K562 (cell line): Measurements from ENCODE around the gene CREB3L1. TPM values are rescaled to one million over a fixed set of nuclear protein-coding genes. Genes with fewer than 3 reads are reported as not detected.

Source experiments
- ARID1B ChIP-seq: fragments of 450-650 bp; IDR thresholded peaks from 2 replicates; pipeline ENCODE4 v1.6.1; 2016; ENCODE audit warnings: antibody characterized with exemption, mild to moderate bottlenecking, inconsistent platforms
- EP400 ChIP-seq: fragments of 450-650 bp; IDR thresholded peaks from 2 replicates; pipeline ENCODE4 v1.6.1; 2017; ENCODE audit warnings: antibody characterized with exemption, mild to moderate bottlenecking, moderate library complexity
- GTF2F1 ChIP-seq: IDR thresholded peaks from 2 replicates; pipeline ENCODE4 v1.6.1; 2011; ENCODE audit warnings: low read depth, low read length, improper control_type of control experiment
- HDAC8 ChIP-seq: fragments of 450-650 bp; IDR thresholded peaks from 2 replicates; pipeline ENCODE4 v1.6.1; 2016; ENCODE audit warnings: mild to moderate bottlenecking, missing genetic modification characterization, moderate library complexity, missing compliant biosample characterization
- HNRNPUL1 ChIP-seq: fragments of 200-400 bp; formaldehyde crosslinking; IDR thresholded peaks from 2 replicates; pipeline ENCODE4 v1.6.1; 2017; ENCODE audit warnings: low read length
- NFRKB ChIP-seq: fragments of 450-650 bp; IDR thresholded peaks from 2 replicates; pipeline ENCODE4 v1.6.1; 2016; ENCODE audit warnings: low read depth
- NR4A1 ChIP-seq, 2 experiments: fragments of 250-450 bp in 1 of 2; fragments of 450-650 bp in 1 of 2; sonication (Bioruptor Pico) in 1 of 2; IDR thresholded peaks; 2 replicates each; pipeline versions ENCODE4 v1.4.0 to v1.6.1; 2016 to 2020; ENCODE audit warnings: mild to moderate bottlenecking in 2 of 2, missing compliant biosample characterization in 1 of 2, missing genetic modification characterization in 1 of 2, moderate library complexity in 1 of 2
- OTX1 ChIP-seq: fragments of 450-650 bp; formaldehyde crosslinking; IDR thresholded peaks from 2 replicates; pipeline ENCODE4 v1.4.0; 2022; ENCODE audit warnings: mild to moderate bottlenecking
- PHTF2 ChIP-seq: fragments of 250-450 bp; sonication (Bioruptor Pico); IDR thresholded peaks from 2 replicates; pipeline ENCODE4 v1.5.0; 2021; ENCODE audit warnings: mild to moderate bottlenecking
- POLR3G ChIP-seq: IDR thresholded peaks from 2 replicates; pipeline ENCODE4 v1.6.1; 2011; ENCODE audit not compliant: insufficient read length, insufficient replicate concordance; ENCODE audit errors: extremely low read depth
- RBM15 ChIP-seq: fragments of 200-400 bp; formaldehyde crosslinking; IDR thresholded peaks from 2 replicates; pipeline ENCODE4 v1.6.1; 2018; ENCODE audit warnings: mild to moderate bottlenecking, low read length, moderate library complexity; ENCODE audit not compliant: insufficient read depth
- SMAD3 ChIP-seq: fragments of 450-650 bp; formaldehyde crosslinking; conservative IDR thresholded peaks from 2 replicates; pipeline ENCODE4 v1.4.0; 2020; ENCODE audit warnings: mild to moderate bottlenecking
- SMAD4 ChIP-seq: fragments of 250-450 bp; sonication (Bioruptor Pico); conservative IDR thresholded peaks from 2 replicates; pipeline ENCODE4 v1.8.0; 2021; ENCODE audit warnings: inconsistent platforms, mild to moderate bottlenecking, moderate library complexity
- SPI1 ChIP-seq: IDR thresholded peaks from 2 replicates; pipeline ENCODE4 v1.6.1; 2011; ENCODE audit warnings: low read depth, low read length, control low read depth, borderline replicate concordance
- TGIF2 ChIP-seq: sonication (generic); formaldehyde crosslinking; IDR thresholded peaks from 2 replicates; pipeline ENCODE4 v1.8.1; 2022; ENCODE audit warnings: mild to moderate bottlenecking, missing genetic modification reagents, moderate library complexity
- ZBTB34 ChIP-seq: fragments of 250-450 bp; sonication (Bioruptor Pico); IDR thresholded peaks from 2 replicates; pipeline ENCODE4 v1.8.0; 2021; ENCODE audit warnings: mild to moderate bottlenecking, moderate library complexity
- ZNF395 ChIP-seq: fragments of 200-800 bp; sonication (Bioruptor generic); IDR thresholded peaks from 2 replicates; pipeline ENCODE4 v1.6.1; 2017; ENCODE audit warnings: missing genetic modification characterization, missing compliant biosample characterization
- ZNF41 ChIP-seq: fragments of 250-450 bp; sonication (Bioruptor Pico); conservative IDR thresholded peaks from 2 replicates; pipeline ENCODE4 v1.4.0; 2020; ENCODE audit warnings: mild to moderate bottlenecking
- ZNF583 ChIP-seq: fragments of 250-450 bp; sonication (Bioruptor Pico); IDR thresholded peaks from 2 replicates; pipeline ENCODE4 v1.4.0; 2020
- ZNF586 ChIP-seq: fragments of 450-650 bp; formaldehyde crosslinking; conservative IDR thresholded peaks from 2 replicates; pipeline ENCODE4 v1.4.0; 2020; ENCODE audit warnings: mild to moderate bottlenecking, moderate library complexity
- ZNF785 ChIP-seq: fragments of 250-450 bp; sonication (Bioruptor Pico); IDR thresholded peaks from 2 replicates; pipeline ENCODE4 v1.4.0; 2020; ENCODE audit warnings: mild to moderate bottlenecking
- polyA plus RNA-seq, 8 experiments: library from polyadenylated mRNA; depleted of rRNA in 4 of 8; stranded (reverse) in 5 of 8; unstranded in 3 of 8; fragments of >200 nt; fragmentation: Nextera tagmentation in 2 of 8; fragmentation: Illumina TruSeq in 1 of 8; extraction: Ambion mirVana in 2 of 8; extraction: Trizol in 1 of 8; gene quantifications; 2 replicates each; pipeline versions ENCODE4 v1.2.1 to v1.2.3, GENCODE V29; 2011 to 2014; ENCODE audit warnings: inconsistent platforms in 1 of 8, missing spikeins in 1 of 8
- total RNA-seq, 7 experiments: library from RNA; depleted of rRNA in 6 of 7; stranded (reverse); fragments of >200 nt in 6 of 7; fragmentation: Illumina TruSeq in 2 of 7; extraction: Trizol in 2 of 7; gene quantifications; 2 replicates each; pipeline versions ENCODE4 v1.2.1 to v1.2.3, GENCODE V29; 2011 to 2021; ENCODE audit warnings: low replicate concordance in 1 of 7
- TF ChIP-seq, protein P1 (sequence below): sonication (generic); formaldehyde crosslinking; IDR thresholded peaks from 2 replicates; pipeline ENCODE4 v1.8.1; 2023; ENCODE audit warnings: mild to moderate bottlenecking, missing genetic modification reagents

The CREB3L1 gene
- total and polyA plus RNA-seq, 9 of the 15 experiments (the other 6 are each of a cell fraction or from before 2014, with no cell fraction given), result 1.2 to 27.6 (median 3.7) TPM

DNA sequence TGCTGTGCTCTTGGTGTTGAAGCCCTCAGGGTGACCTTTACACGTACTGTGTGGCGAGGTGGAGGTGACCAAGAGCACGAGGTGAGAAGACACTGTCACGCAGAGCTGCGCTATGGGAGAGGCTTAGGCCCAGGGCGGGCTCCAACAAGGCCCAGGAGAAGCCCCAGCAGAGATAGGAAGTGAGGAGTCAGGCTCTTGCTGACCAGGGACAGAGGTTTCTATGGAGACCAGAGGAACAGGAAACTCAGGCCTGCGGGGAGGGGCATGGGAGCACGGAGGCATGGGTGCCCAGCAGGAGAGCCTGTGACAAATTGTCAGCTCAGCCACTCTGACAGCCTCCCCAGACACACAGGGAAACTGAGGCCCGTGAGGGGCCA is 85.6 kb downstream of the CREB3L1 start (continued):
- TF ChIP-seq POLR3G (no peak), EP400 (no peak), NR4A1 (CRISPR knock-in tag; IDR thresholded peaks at IDR 0.05) (no peak), NR4A1 (tag; IDR thresholded peaks at IDR 0.05) (no peak), RBM15 (no peak), TGIF2 (no peak), NFRKB (no peak), ZNF41 (CRISPR knock-in tag) (no peak), SMAD4 (CRISPR knock-in tag) (peak; percentile 51; the same call in 1 of the 2 replicates), PHTF2 (CRISPR knock-in tag) (no peak), ZNF395 (CRISPR knock-in tag) (0 out of 2 replicates have a peak, but pooled peaks have one; percentile 28), OTX1 (CRISPR knock-in tag) (peak; percentile 29; the same call in 1 of the 2 replicates), SPI1 (peak; percentile 32; the same call in 1 of the 2 replicates), SMAD3 (0 out of 2 replicates have a peak, but pooled peaks have one; percentile 34), ARID1B (no peak), ZNF785 (CRISPR knock-in tag) (no peak), ZNF583 (CRISPR knock-in tag) (no peak), HNRNPUL1 (no peak), ZNF586 (CRISPR knock-in tag) (no peak), HDAC8 (tag) (no peak), ZBTB34 (CRISPR knock-in tag) (no peak), GTF2F1 (no peak)
- TF ChIP-seq, protein P1, sequence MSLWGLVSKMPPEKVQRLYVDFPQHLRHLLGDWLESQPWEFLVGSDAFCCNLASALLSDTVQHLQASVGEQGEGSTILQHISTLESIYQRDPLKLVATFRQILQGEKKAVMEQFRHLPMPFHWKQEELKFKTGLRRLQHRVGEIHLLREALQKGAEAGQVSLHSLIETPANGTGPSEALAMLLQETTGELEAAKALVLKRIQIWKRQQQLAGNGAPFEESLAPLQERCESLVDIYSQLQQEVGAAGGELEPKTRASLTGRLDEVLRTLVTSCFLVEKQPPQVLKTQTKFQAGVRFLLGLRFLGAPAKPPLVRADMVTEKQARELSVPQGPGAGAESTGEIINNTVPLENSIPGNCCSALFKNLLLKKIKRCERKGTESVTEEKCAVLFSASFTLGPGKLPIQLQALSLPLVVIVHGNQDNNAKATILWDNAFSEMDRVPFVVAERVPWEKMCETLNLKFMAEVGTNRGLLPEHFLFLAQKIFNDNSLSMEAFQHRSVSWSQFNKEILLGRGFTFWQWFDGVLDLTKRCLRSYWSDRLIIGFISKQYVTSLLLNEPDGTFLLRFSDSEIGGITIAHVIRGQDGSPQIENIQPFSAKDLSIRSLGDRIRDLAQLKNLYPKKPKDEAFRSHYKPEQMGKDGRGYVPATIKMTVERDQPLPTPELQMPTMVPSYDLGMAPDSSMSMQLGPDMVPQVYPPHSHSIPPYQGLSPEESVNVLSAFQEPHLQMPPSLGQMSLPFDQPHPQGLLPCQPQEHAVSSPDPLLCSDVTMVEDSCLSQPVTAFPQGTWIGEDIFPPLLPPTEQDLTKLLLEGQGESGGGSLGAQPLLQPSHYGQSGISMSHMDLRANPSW (CRISPR knock-in tag), result no peak
